GM23338 (cell line): ENCODE results near the gene NPAS2. TPM values are rescaled to one million over a fixed set of nuclear protein-coding genes. Genes with fewer than 3 reads are reported as not detected.

ENCODE experiments used
- ATAC-seq: fragments of 200-7000 bp; cut with Tn5 transposase; 3 replicates; pipeline ENCODE4 v1.9.1; 2020
- DNase-seq: peaks from one replicate; pipeline ENCODE4 v3.0.0-alpha.2; 2015; ENCODE audit warnings: low spot score
- H2AFZ ChIP-seq: fragments of 200-600 bp; sonication (generic); 2 replicates; pipeline ENCODE4 v1.8.0; 2016; ENCODE audit warnings: antibody characterized with exemption, mild to moderate bottlenecking, moderate library complexity
- H3F3A ChIP-seq: fragments of 200-600 bp; sonication (generic); replicated peaks from 2 replicates; pipeline ENCODE4 v1.8.0; 2017; ENCODE audit warnings: antibody characterized with exemption, mixed run types, low read depth
- H3K27ac ChIP-seq: fragments of 200-600 bp; sonication (generic); 2 replicates; pipeline ENCODE4 v1.6.1; 2016; ENCODE audit warnings: low read depth
- H3K27me3 ChIP-seq: fragments of 200-600 bp; sonication (generic); 2 replicates; pipeline ENCODE4 v1.8.0; 2016; ENCODE audit warnings: mild to moderate bottlenecking, mixed run types, moderate library complexity; ENCODE audit not compliant: insufficient read depth
- H3K36me3 ChIP-seq: fragments of 200-600 bp; sonication (generic); 2 replicates; pipeline ENCODE4 v1.8.0; 2016; ENCODE audit warnings: mild to moderate bottlenecking; ENCODE audit not compliant: insufficient read depth
- H3K4me1 ChIP-seq: fragments of 200-600 bp; sonication (generic); 2 replicates; pipeline ENCODE4 v1.8.0; 2016; ENCODE audit warnings: mild to moderate bottlenecking, moderate library complexity; ENCODE audit not compliant: insufficient read depth
- H3K4me2 ChIP-seq: fragments of 200-600 bp; sonication (generic); 2 replicates; pipeline ENCODE4 v1.7.1; 2017; ENCODE audit warnings: mixed run types
- H3K4me3 ChIP-seq: fragments of 200-600 bp; sonication (generic); 2 replicates; pipeline ENCODE4 v1.6.1; 2016; ENCODE audit warnings: mixed run types
- H3K79me2 ChIP-seq: fragments of 200-600 bp; sonication (generic); replicated peaks from 2 replicates; pipeline ENCODE4 v1.8.0; 2017; ENCODE audit warnings: mild to moderate bottlenecking; ENCODE audit not compliant: insufficient read depth
- H3K9me2 ChIP-seq: fragments of 200-600 bp; sonication (generic); 2 replicates; pipeline ENCODE4 v1.8.0; 2017; ENCODE audit not compliant: insufficient read depth
- H4K20me1 ChIP-seq: fragments of 200-600 bp; sonication (generic); replicated peaks from 2 replicates; pipeline ENCODE4 v1.8.0; 2017; ENCODE audit warnings: mild to moderate bottlenecking; ENCODE audit not compliant: insufficient read depth
- H3K27ac Mint-ChIP-seq: 2 replicates; pipeline ENCODE4 v1.8.0; 2020; ENCODE audit warnings: inconsistent platforms, mild to moderate bottlenecking, moderate library complexity, mixed read lengths
- H3K27me3 Mint-ChIP-seq: 3 replicates; pipeline ENCODE4 v1.8.0; 2022; ENCODE audit warnings: low read depth, mild to moderate bottlenecking, moderate library complexity, mixed read lengths, inconsistent platforms; ENCODE audit not compliant: insufficient read depth, poor library complexity
- H3K36me3 Mint-ChIP-seq: 3 replicates; pipeline ENCODE4 v1.8.0; 2021; ENCODE audit warnings: low read depth, mild to moderate bottlenecking, inconsistent platforms, moderate library complexity, mixed read lengths
- H3K4me1 Mint-ChIP-seq: 3 replicates; pipeline ENCODE4 v1.8.0; 2020; ENCODE audit warnings: mild to moderate bottlenecking, inconsistent platforms, mixed read lengths
- H3K4me3 Mint-ChIP-seq: 3 replicates; pipeline ENCODE4 v1.8.0; 2021; ENCODE audit warnings: moderate library complexity, mild to moderate bottlenecking, inconsistent platforms, mixed read lengths
- H3K9me3 Mint-ChIP-seq: 3 replicates; pipeline ENCODE4 v1.8.0; 2020; ENCODE audit warnings: moderate library complexity, mild to moderate bottlenecking, inconsistent platforms, mixed read lengths
- CREB1 ChIP-seq: fragments of 250-450 bp; sonication (Bioruptor Pico); IDR thresholded peaks from 2 replicates; pipeline ENCODE4 v1.5.0; 2020; ENCODE audit warnings: low read depth, mild to moderate bottlenecking, moderate library complexity
- EZH2 ChIP-seq: fragments of 200-600 bp; sonication (generic); IDR thresholded peaks from one replicate; pipeline ENCODE4 v1.8.0; 2017; ENCODE audit warnings: antibody characterized with exemption, mild to moderate bottlenecking, low read depth; ENCODE audit not compliant: unreplicated experiment
- EZH2phosphoT487 ChIP-seq: fragments of 200-600 bp; sonication (generic); IDR thresholded peaks from one replicate; pipeline ENCODE4 v1.8.1; 2018; ENCODE audit warnings: antibody characterized with exemption; ENCODE audit not compliant: unreplicated experiment
- JUNB ChIP-seq: IDR thresholded peaks from one replicate; pipeline ENCODE4 v1.6.1; 2016; ENCODE audit warnings: antibody characterized with exemption; ENCODE audit not compliant: unreplicated experiment
- NANOG ChIP-seq: IDR thresholded peaks from 2 replicates; pipeline ENCODE4 v1.6.1; 2016; ENCODE audit warnings: antibody characterized with exemption, borderline replicate concordance
- POLR2AphosphoS5 ChIP-seq: IDR thresholded peaks from 2 replicates; pipeline ENCODE4 v1.6.1; 2016; ENCODE audit warnings: antibody characterized with exemption, low read depth
- REST ChIP-seq: IDR thresholded peaks from one replicate; pipeline ENCODE4 v1.6.1; 2018; ENCODE audit warnings: antibody characterized with exemption; ENCODE audit not compliant: unreplicated experiment
- STAT1 ChIP-seq: IDR thresholded peaks from one replicate; pipeline ENCODE4 v1.6.1; 2016; ENCODE audit warnings: antibody characterized with exemption; ENCODE audit not compliant: unreplicated experiment
- ZNF114 ChIP-seq: fragments of 250-450 bp; sonication (Bioruptor Pico); IDR thresholded peaks from 2 replicates; pipeline ENCODE4 v1.5.0; 2020; ENCODE audit warnings: mild to moderate bottlenecking, moderate library complexity
- ZNF331 ChIP-seq: fragments of 250-450 bp; sonication (Bioruptor Pico); IDR thresholded peaks from 2 replicates; pipeline ENCODE4 v1.5.0; 2020; ENCODE audit warnings: low read depth, mild to moderate bottlenecking, moderate library complexity
- ZNF462 ChIP-seq: fragments of 250-450 bp; sonication (Bioruptor Pico); IDR thresholded peaks from 2 replicates; pipeline ENCODE4 v1.5.0; 2020; ENCODE audit warnings: mild to moderate bottlenecking, moderate library complexity
- polyA plus RNA-seq: library from polyadenylated mRNA; unstranded; fragments of >200 nt; fragmentation: Nextera tagmentation; extraction: Ambion mirVana; gene quantifications from 2 replicates; pipeline ENCODE4 v1.2.1, GENCODE V29; 2016
- total RNA-seq: library from RNA; depleted of rRNA; stranded (reverse); fragments of >200 nt; shearing (Covaris generic); gene quantifications from 2 replicates; pipeline ENCODE4 v1.2.3, GENCODE V29; 2014

Gene NPAS2
- total and polyA plus RNA-seq, 2 experiments from 2014 or later: 0.56 to 1.1 TPM

GRCh38 chr2:101045330-101045729 lies 225.4 kb downstream of the NPAS2 start:
- no peak for ATAC-seq
- Mint-ChIP-seq H3K4me1 (peaks cover 22% of the 10 kb centered on the region), H3K9me3 (no peaks in the 10 kb centered on the region), H3K4me3 (no peak overlapping the region), H3K27me3 (peaks cover 9% of the 10 kb centered on the region), H3K36me3 (peaks cover 26% of the 10 kb centered on the region), H3K27ac (no peak overlapping the region)
- no peak for DNase-seq
- Histone ChIP-seq H3K79me2 (no peaks in the 10 kb centered on the region), H2AFZ (no peak overlapping the region), H3K9me2 (no peaks in the 10 kb centered on the region), H3K4me3 (no peak overlapping the region), H3K4me2 (no peak overlapping the region), H3F3A (no peaks in the 10 kb centered on the region), H3K4me1 (no peaks in the 10 kb centered on the region), H3K27me3 (no peaks in the 10 kb centered on the region), H3K36me3 (peaks cover 5% of the 10 kb centered on the region; the same call in 1 of the 2 replicates), H3K27ac (no peak overlapping the region), H4K20me1 (no peaks in the 10 kb centered on the region)
- TF ChIP-seq EZH2 (no peak), NANOG (no peak), ZNF462 (CRISPR knock-in tag) (no peak), STAT1 (no peak), ZNF114 (CRISPR knock-in tag) (no peak), ZNF331 (CRISPR knock-in tag) (no peak), CREB1 (CRISPR knock-in tag) (no peak), EZH2phosphoT487 (no peak), JUNB (no peak), REST (no peak), POLR2AphosphoS5 (no peak)
